NCI-H2107 treated with DMSO at 0.1 percent for 48 hours (cell line): ENCODE data around the gene EPHA8.

Experiments used
- DNase-seq: peaks from one replicate; lab custom pipeline; 2025; ENCODE audit not compliant: unreplicated experiment; lab: John Stamatoyannopoulos, UW

EPHA8 gene

GRCh38 chr1:22613572-22613918 is 50.3 kb downstream of the EPHA8 start:
- no peak for DNase-seq

- no peak for DNase-seq
Observed at GRCh38 chr1:22613951-22614350, 50.7 kb downstream of the EPHA8 start.

- DNase-seq, result no peak
Observed at GRCh38 chr1:22615886-22616285, 52.6 kb downstream of the EPHA8 start.

- no peak for DNase-seq
Observed at GRCh38 chr1:22616571-22616970, 53.3 kb downstream of the EPHA8 start.

GRCh38 chr1:22618056-22618455 is 54.8 kb downstream of the EPHA8 start:
- DNase-seq, result no peak

- no peak for DNase-seq
Observed at GRCh38 chr1:22619252-22619651, 56.0 kb downstream of the EPHA8 start.

GRCh38 chr1:22619798-22620197 is 56.5 kb downstream of the EPHA8 start:
- no peak for DNase-seq

GRCh38 chr1:22621761-22622160 is 58.5 kb downstream of the EPHA8 start:
- DNase-seq, result no peak

GRCh38 chr1:22625262-22625925 is 62.1 kb downstream of the EPHA8 start:
- no peak for DNase-seq

- no peak for DNase-seq
Observed at GRCh38 chr1:22626237-22627157, 63.2 kb downstream of the EPHA8 start.

- DNase-seq, result no peak
Observed at GRCh38 chr1:22627331-22627730, 64.0 kb downstream of the EPHA8 start.

GRCh38 chr1:22628698-22629444 is 65.6 kb downstream of the EPHA8 start:
- no peak for DNase-seq

- DNase-seq, result no peak
Observed at GRCh38 chr1:22629886-22630285, 66.6 kb downstream of the EPHA8 start.

GRCh38 chr1:22633697-22634463 is 70.6 kb downstream of the EPHA8 start:
- DNase-seq, result no peak

- DNase-seq, result no peak
Observed at GRCh38 chr1:22635436-22635835, 72.1 kb downstream of the EPHA8 start.

- no peak for DNase-seq
Observed at GRCh38 chr1:22636353-22636752, 73.1 kb downstream of the EPHA8 start, which contains the start of gene C1QA. Gene C1QA (plus strand): TSS chr1:22636628. CDS start chr1:22637617, 989 bp downstream.

- DNase-seq, result peak; percentile 57
Observed at GRCh38 chr1:22636927-22637326, 73.6 kb downstream of the EPHA8 start.

- no peak for DNase-seq
Observed at GRCh38 chr1:22637907-22638445, 74.7 kb downstream of the EPHA8 start.

GRCh38 chr1:22638476-22639234 is 75.4 kb downstream of the EPHA8 start:
- DNase-seq, result no peak

GRCh38 chr1:22639286-22639685 is 76.0 kb downstream of the EPHA8 start:
- no peak for DNase-seq
